Tibial nerve (tissue), 4 donors: ENCODE results near the gene TUBGCP2. TPM values are rescaled to one million over a fixed set of nuclear protein-coding genes. Genes with fewer than 3 reads are reported as not detected.
A peak's percentile ranks its signal among the peaks of the same experiment; 100 is the strongest.

ENCODE experiments used
- DNase-seq, 2 donors: peaks; one replicate each; pipeline ENCODE4 v3.0.0-alpha.2; 2019; ENCODE audit warnings: low spot score in 2 of 2
- H3K27ac ChIP-seq, 4 donors: fragments of 200-600 bp; sonication (generic) in 3 of 4; one replicate each; pipeline ENCODE4 v1.5.1; 2017 to 2019; ENCODE audit warnings: mild to moderate bottlenecking in 1 of 4
- H3K27me3 ChIP-seq, 2 donors: fragments of 200-600 bp; sonication (generic) in 1 of 2; one replicate each; pipeline versions ENCODE4 v1.5.1 to v1.6.0; 2017 to 2019
- H3K36me3 ChIP-seq, 3 donors: fragments of 200-600 bp; sonication (generic); one replicate each; pipeline ENCODE4 v1.5.1; 2018 to 2019
- H3K4me1 ChIP-seq, 4 donors: fragments of 200-600 bp; sonication (generic) in 3 of 4; one replicate each; pipeline ENCODE4 v1.5.1; 2017 to 2019
- H3K4me3 ChIP-seq, 4 donors: fragments of 200-600 bp; sonication (generic) in 3 of 4; one replicate each; pipeline ENCODE4 v1.5.1; 2017 to 2019; ENCODE audit warnings: mild to moderate bottlenecking in 1 of 4, moderate library complexity in 1 of 4
- H3K9me3 ChIP-seq, 4 donors: fragments of 200-600 bp; sonication (generic) in 3 of 4; one replicate each; pipeline ENCODE4 v1.5.1; 2017 to 2019
- EP300 ChIP-seq, 2 donors: sonication (generic); formaldehyde crosslinking; IDR thresholded peaks; one replicate each; pipeline ENCODE4 v1.6.1; 2017; ENCODE audit warnings: antibody characterized with exemption in 2 of 2, mild to moderate bottlenecking in 1 of 2
- POLR2A ChIP-seq, 2 donors: fragments of 450-650 bp; IDR thresholded peaks; one replicate each; pipeline ENCODE4 v1.6.1; 2017; ENCODE audit warnings: antibody characterized with exemption in 2 of 2, mild to moderate bottlenecking in 2 of 2, moderate library complexity in 2 of 2
- WGBS, 2 donors: methylation state at CpG; one replicate each; pipeline ENCODE4 v1.1.5; 2018; 5-methylcytosine and 5-hydroxymethylcytosine counted together
- total RNA-seq, 4 donors: library from RNA; depleted of rRNA; stranded (reverse); fragments of >200 nt; gene quantifications; one replicate each; pipeline ENCODE4 v1.1.0, GENCODE V29; 2016
- TF ChIP-seq, protein P1 (sequence below), 5 experiments: fragments of 200-600 bp in 3 of 5; fragments of 450-650 bp in 2 of 5; sonication (generic) in 3 of 5; IDR thresholded peaks; one replicate each; pipeline ENCODE4 v1.5.1; 2016 to 2019; ENCODE audit warnings: antibody characterized with exemption in 5 of 5, mild to moderate bottlenecking in 3 of 5, moderate library complexity in 2 of 5

The TUBGCP2 gene
- total RNA-seq, 4 donors from 2014 or later, result 35.8 to 73.5 (median 45.7) TPM

DNA sequence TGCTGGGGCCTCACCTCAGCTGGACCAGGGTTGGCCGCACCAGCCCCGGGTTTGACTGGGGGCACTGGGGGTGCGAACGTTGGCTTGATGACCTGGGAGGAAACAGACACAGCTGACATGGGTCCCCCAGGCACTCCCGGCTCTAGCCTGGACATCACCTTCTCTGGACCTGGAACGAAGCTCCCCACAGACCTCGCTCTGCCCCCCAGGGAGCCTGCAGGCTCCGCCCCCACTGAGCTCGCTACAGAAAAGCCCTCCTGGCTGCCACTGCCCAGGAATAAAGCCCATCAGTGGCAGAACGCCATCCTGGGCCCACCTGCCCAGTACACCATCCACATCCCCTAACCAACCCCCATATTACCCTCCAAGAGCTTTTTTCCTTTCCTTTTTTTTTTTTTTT, 45.0 kb downstream of the TUBGCP2 start:
- WGBS, 2 donors, result 87 to 89% methylated on average over 10 of the region's 10 CpGs
- Histone ChIP-seq H3K36me3 (peaks cover 0 to 22% (median 0%) of the 10 kb centered on the region in 3 donors), H3K27me3 (no peaks in the 10 kb centered on the region), H3K9me3 (no peaks in the 10 kb centered on the region), H3K27ac (no peak overlapping the region), H3K4me1 (peaks cover 0 to 44% (median 30%) of the 10 kb centered on the region in 4 donors), H3K4me3 (no peak overlapping the region)
- no peak for DNase-seq
- TF ChIP-seq EP300 (IDR thresholded peaks at IDR 0.05) (no peak), POLR2A (IDR thresholded peaks at IDR 0.05) (no peak)
- TF ChIP-seq, protein P1, sequence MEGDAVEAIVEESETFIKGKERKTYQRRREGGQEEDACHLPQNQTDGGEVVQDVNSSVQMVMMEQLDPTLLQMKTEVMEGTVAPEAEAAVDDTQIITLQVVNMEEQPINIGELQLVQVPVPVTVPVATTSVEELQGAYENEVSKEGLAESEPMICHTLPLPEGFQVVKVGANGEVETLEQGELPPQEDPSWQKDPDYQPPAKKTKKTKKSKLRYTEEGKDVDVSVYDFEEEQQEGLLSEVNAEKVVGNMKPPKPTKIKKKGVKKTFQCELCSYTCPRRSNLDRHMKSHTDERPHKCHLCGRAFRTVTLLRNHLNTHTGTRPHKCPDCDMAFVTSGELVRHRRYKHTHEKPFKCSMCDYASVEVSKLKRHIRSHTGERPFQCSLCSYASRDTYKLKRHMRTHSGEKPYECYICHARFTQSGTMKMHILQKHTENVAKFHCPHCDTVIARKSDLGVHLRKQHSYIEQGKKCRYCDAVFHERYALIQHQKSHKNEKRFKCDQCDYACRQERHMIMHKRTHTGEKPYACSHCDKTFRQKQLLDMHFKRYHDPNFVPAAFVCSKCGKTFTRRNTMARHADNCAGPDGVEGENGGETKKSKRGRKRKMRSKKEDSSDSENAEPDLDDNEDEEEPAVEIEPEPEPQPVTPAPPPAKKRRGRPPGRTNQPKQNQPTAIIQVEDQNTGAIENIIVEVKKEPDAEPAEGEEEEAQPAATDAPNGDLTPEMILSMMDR (IDR thresholded peaks at IDR 0.05), result no peak

DNA sequence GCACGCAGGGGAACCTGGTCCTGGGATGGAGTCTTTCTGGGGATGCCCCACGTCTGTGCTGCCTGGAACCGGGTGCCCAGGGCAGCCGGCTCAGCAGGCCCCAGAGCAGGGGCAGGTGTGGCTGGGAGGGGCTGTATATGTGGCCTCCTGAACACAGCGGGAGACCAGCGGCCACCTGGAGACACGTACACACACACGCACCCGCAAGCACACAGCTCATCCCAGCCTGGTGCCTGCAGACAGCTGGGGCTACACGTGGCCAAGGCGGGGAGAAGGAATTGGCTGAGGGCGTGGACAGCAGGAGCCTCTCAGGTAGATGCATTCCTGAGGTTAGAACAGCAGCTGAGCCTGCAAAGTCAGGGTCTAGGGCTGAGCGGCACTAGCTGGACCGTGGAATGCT, 46.0 kb downstream of the TUBGCP2 start:
- TF ChIP-seq POLR2A (IDR thresholded peaks at IDR 0.05), result no peak
- TF ChIP-seq, protein P1 (IDR thresholded peaks at IDR 0.05), result no peak
- TF ChIP-seq EP300 (IDR thresholded peaks at IDR 0.05), result no peak
- WGBS, 2 donors, result 81 to 85% methylated on average over 13 to 14 of the region's 14 CpGs
- Histone ChIP-seq H3K4me1 (peaks cover 0 to 53% (median 39%) of the 10 kb centered on the region in 4 donors), H3K9me3 (no peaks in the 10 kb centered on the region), H3K36me3 (peaks cover 0 to 12% (median 0%) of the 10 kb centered on the region in 3 donors), H3K4me3 (no peak overlapping the region), H3K27me3 (no peaks in the 10 kb centered on the region), H3K27ac (no peak overlapping the region)
- no peak for DNase-seq

DNA sequence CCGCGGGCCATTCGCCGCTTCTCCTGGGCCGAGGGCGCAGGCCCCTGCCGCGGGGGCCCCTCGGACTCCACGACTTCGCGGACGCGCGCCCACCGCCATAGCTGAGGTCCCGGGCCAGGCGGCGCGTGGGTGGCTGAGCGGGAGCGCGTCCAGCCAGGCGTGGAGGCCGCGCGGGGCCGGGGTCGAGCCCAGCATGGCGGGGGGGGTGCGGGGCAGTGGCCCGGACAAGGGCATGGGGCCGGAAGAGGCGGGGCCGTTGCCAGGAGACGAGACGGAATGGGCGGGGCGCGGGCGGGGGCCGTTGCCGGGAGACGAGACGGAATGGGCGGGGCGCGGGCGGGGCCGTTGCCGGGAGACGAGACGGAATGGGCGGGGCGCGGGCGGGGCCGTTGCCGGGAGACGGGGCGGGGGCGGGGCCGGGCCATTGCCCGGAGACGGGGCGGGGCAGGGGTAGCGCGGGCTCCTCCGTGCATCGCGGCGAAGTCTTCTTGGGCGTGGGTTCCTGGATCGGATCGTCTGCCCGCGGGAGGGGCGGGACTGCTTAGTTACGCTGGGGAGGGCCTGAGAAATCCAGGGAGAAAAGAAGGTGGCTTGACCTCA, 46.8 kb downstream of the TUBGCP2 start:
- WGBS, 2 donors, result 0 to 1% methylated on average over 9 to 13 of the region's 79 CpGs
- peak; percentile 77 to 88 for DNase-seq
- Histone ChIP-seq H3K36me3 (peaks cover 0 to 3% (median 0%) of the 10 kb centered on the region in 3 donors), H3K4me3 (peak overlapping the region; percentile 58 to 91 (median 82)), H3K27ac (peak overlapping the region; percentile 86 to 97 (median 94)), H3K9me3 (no peaks in the 10 kb centered on the region), H3K4me1 (peaks cover 0 to 61% (median 42%) of the 10 kb centered on the region in 4 donors), H3K27me3 (no peaks in the 10 kb centered on the region)
- TF ChIP-seq EP300 (IDR thresholded peaks at IDR 0.05) (no peak), POLR2A (IDR thresholded peaks at IDR 0.05) (peak; percentile 14 to 42)
- TF ChIP-seq, protein P1 (IDR thresholded peaks at IDR 0.05), result no peak

DNA sequence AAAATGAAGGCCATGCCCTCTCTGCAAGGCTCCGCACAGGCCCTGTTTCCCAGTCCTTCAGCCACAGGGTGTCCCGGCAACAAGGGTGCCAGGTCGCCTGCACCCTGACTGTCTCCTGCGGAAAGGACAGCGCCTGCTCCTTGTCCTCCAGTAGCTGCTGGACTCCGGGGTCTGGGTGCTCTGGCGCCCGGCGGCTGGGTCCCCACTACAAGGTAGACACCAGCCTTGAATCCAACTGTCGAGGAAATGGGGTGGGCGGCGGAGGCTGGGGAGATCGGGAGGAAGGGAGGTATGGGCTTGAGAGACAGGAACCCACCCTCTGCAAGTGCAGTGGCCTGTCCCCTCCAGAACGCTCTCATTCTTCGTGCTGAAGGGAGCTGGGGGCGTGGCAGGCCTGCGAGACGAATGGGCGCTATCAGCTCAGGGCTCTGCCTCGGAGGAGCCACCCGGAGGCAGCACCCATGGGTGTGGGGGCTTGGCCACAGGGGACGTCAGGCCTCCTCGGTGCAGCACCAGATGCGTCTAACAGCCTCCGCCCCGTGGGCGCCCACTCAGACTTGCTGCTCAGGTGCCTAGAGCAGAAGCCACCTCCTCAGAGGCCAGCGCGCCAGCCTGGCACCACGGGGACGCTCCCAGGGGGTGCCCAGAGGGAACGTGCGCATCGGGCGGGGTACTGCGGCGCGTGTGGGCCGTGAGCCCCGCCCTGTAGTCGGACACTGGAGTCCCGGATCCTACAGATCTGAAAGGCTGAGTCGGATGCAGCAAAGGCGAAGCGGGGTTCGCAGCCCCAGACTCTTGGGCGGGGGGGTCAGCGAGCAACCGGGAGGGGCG, 47.6 kb downstream of the TUBGCP2 start:
- 39 to 46% methylated on average over 19 to 26 of the region's 50 CpGs for WGBS, 2 donors
- DNase-seq, result no peak

More for the DNA sequence above, 47.6 kb downstream of the TUBGCP2 start:
- Histone ChIP-seq H3K27ac (peak overlapping the region; percentile 86 to 97 (median 94)), H3K36me3 (no peaks in the 10 kb centered on the region), H3K4me3 (peak overlapping the region; percentile 58 to 91 (median 82)), H3K27me3 (no peaks in the 10 kb centered on the region), H3K4me1 (peaks cover 0 to 61% (median 42%) of the 10 kb centered on the region in 4 donors), H3K9me3 (no peaks in the 10 kb centered on the region)
- TF ChIP-seq, protein P1 (IDR thresholded peaks at IDR 0.05), result no peak
- peak in 1 of 2 donors; percentile 5 for TF ChIP-seq POLR2A (IDR thresholded peaks at IDR 0.05)
- peak in 1 of 2 donors; percentile 42 for TF ChIP-seq EP300 (IDR thresholded peaks at IDR 0.05)
